HG03469 (cell line): ENCODE data around the gene AZIN2.
"Not testable (repeated sequence)": the region's sequence is repeated elsewhere in the genome, so short reads cannot be mapped to it uniquely, and the experiment has no call there.

ENCODE experiments used
- ATAC-seq: cut with Tn5 transposase; IDR thresholded peaks from one replicate; pipeline ENCODE4 v1.9.1; 2021; ENCODE audit warnings: mild to moderate bottlenecking, moderate library complexity, moderate number of reproducible peaks; ENCODE audit not compliant: unreplicated experiment

Gene AZIN2

GRCh38 chr1:33080885-33081553 lies at the start of gene AZIN2:
AZIN2 (plus strand) TSS chr1:33081153; CDS start chr1:33082250, 1,097 bp downstream.
- ATAC-seq, result peak; percentile 83

- no peak for ATAC-seq
Observed at GRCh38 chr1:33031506-33031905, 49.4 kb upstream of the AZIN2 start.

DNA sequence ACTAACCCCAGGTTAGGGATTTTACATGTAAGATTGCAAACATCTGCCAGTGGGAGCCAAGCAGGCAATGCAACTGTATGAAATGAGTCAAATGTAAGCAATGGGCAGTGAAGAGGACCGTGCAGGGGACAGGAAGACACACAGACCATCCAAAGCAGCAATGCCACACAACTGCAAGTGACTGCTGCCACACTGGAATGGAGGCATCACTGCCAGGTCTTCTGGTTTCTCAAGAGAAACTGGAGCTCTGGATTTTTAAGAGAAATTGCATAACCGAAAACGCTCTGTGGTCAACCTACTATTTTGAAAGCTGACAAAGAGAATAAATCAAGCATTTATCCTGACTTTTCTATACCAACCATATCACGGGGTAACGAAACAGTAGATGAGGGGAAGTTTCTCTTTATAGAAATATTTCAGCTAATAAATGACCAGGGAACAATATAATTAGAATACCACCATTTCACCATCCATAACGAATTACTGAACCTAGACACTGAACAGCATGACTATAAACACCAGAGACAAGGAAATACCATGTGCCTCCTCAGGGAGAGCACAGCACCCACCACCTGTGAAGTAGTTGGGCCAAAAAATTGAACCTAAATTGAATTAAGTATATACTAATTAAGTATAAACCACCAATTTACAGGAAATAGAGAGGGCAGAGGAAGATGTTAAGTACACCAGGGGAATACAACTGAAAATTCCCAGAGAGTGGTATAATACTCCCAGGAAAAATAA lies 48.7 kb upstream of the AZIN2 start:
- ATAC-seq, result no peak

DNA sequence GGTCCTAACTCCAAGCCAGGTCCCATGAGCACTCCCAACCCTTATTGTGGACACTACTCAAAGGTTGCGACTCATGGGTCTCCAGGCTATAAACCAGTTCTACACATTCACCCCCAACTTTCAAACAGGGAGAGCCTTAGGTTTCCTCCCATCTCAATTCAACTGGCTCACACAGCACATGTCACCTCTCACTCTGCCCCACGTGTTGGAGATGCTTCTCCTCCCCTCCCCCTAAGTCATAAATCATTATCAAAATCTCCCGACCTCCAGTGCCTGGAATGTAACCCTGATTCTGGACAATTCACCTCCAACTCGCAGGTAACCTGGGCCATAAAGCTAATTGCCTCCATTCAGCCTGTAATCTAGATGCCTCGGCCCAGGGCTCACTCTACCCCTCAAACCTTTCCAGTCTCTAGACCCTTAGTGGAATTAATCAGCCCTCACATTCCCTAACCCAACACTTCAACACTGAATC lies 44.9 kb upstream of the AZIN2 start:
- ATAC-seq, result no peak

- ATAC-seq, result peak; percentile 84
Observed at GRCh38 chr1:33036526-33037503, 44.1 kb upstream of the AZIN2 start, which contains the start of gene AK2. AK2 (minus strand) TSS chr1:33036883; CDS start chr1:33036828, 55 bp downstream.

DNA sequence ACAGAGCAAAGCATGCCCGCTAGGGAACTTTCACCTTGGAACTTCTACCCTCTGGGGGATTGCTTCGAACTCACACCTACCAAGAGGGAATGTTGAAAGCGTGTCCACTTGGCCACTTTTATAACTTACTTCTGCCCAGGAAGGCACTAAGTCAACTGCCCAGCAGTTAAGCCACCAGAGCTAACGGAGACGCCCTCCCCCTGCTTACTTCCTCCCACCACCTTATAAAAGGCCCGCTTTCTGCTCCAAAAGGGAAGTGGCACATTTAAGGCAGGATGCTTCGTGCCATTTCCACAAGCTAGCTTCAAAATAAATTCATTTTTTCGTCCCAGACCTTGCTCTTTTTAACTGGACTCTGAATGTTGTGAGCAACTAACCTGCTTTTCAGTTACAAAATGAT lies 41.1 kb upstream of the AZIN2 start:
- no peak for ATAC-seq

DNA sequence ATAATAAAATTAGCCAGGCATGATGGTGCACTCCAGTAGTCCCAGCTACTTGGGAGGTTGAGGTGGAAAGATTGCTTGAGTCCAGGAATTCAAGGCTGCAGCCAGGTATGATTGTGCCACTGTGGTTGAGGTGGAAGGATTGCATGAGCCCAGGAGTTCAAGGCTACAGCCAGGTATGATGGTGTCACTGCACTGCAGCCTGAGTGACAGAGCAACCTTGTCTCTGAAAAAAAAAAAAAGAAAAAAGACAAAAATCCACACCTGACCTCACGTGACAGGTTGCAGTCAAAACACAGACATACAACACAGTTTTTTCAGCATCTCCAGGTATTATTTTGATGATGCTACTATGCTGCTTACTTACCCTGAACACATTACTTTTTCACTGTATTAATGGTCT lies 39.9 kb upstream of the AZIN2 start:
- ATAC-seq, result no peak

GRCh38 chr1:33042831-33043230 lies 38.1 kb upstream of the AZIN2 start:
- no peak for ATAC-seq

DNA sequence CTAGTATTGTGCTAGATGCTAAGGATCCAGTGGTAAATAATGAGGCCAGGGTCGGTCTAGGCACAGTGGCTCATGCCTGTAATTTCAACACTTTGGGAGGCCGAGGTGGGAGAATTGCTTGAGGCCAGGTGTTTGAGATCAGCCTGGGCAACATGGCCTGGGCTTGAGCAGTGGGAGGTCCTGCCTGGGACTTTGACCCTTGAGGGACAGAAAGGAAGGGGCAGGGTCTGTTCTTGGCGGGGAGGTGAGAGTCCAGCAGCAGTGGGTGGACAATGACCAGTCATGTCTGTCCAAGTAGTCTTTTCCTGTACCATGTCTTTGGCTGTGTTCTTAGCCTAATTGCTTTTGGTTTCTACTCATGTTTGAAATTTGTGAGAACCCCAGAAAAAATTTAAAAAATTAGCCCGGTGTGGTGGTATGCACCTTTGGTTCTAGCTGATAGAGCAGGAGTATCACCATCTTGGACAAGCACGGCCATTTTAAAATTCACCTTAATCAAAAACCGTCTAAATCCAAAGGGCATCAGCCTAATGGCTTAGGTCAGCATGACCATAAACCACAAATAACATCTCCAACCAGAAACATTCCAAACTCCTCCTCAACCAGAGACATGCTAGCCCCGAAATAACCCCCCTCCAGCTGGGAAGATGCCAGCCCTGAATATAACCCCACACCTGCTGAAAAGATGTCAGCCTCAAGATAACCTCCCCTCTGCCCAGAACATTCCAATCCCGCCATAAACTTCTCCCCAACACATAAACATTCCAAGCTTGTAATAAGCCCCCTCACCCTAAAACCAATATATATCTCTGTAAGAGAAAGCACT lies 37.5 kb upstream of the AZIN2 start:
- no peak for ATAC-seq

GRCh38 chr1:33045246-33045645 lies 35.7 kb upstream of the AZIN2 start:
- no peak for ATAC-seq

DNA sequence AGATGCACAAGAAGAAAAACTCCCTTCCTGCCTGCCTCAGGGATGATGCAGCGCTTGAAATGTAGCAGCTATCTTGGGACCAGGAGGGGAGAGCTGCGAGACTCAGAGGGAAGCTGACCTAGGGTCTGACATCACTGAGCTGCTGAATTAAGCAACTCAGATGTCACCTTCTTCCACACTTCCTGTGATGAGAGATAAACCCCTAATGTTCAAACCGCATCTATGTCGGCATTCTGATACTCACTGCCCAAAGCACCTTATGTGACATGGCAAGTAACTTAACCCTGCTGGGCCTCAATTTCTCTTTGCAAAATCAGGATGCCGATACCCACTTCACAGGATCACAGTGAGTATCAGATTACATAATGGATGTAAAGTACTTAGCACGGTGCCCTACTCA lies 35.1 kb upstream of the AZIN2 start:
- ATAC-seq, result no peak

DNA sequence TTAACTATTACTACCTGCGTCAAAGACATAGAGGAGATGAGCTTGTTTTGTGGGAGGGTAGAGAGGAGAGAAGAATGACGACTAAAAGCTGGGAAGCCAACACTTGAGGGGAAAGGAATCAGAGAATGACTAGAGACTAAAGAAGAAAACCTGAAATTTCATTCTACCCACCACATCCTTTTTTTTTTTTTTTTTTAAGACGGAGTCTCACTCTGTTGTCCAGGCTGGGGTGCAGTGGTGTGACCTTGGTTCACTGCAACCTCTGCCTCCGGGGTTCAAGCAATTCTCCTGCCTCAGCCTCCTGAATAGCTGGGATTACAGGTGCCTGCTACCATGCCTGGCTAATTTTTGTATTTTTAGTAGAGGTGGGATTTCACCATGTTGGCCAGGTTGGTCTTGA lies 34.7 kb upstream of the AZIN2 start:
- ATAC-seq, result not testable (repeated sequence)

- ATAC-seq, result no peak
Observed at GRCh38 chr1:33047290-33047689, 33.7 kb upstream of the AZIN2 start.

GRCh38 chr1:33047839-33048305 lies 33.1 kb upstream of the AZIN2 start:
- ATAC-seq, result no peak

DNA sequence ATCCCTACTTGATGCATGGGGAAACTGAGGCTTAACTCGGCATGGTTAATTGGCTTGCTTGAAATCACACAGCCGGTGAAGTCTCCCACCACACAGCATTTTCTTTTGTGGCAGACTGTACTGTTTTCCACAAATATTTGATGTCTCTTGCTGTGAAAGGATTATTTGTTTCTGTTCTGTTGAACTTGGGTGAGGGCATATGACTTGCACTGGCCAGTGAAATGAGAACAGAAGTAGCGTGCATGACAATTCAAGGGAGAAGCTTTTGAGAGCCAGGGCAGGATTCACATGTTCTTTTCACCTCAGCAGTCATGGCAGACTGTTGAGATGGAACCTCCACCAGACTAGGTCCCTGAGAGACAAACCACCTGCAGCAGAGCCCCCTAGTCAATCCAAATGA lies 32.5 kb upstream of the AZIN2 start:
- ATAC-seq, result no peak

DNA sequence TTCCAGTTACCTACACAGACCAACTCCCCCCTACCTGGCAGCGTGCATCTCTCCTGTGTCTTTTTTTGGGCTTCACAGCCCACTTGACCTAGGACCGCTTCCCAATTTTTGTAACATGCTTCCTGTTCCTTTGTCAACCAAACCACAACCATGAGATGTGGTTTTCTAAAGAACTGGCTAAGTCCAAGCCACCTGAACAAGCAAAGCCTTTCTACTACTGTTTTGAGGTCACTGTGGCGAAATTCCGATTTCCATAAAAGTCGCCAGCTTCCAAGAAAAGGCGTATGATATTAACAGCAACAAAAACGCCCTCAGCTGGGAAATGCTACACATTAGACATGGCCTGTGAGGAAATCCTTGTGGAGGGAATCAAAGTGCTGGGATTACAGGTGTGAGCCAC lies 31.6 kb upstream of the AZIN2 start:
- no peak for ATAC-seq

- no peak for ATAC-seq
Observed at GRCh38 chr1:33050221-33051076, 30.5 kb upstream of the AZIN2 start.

DNA sequence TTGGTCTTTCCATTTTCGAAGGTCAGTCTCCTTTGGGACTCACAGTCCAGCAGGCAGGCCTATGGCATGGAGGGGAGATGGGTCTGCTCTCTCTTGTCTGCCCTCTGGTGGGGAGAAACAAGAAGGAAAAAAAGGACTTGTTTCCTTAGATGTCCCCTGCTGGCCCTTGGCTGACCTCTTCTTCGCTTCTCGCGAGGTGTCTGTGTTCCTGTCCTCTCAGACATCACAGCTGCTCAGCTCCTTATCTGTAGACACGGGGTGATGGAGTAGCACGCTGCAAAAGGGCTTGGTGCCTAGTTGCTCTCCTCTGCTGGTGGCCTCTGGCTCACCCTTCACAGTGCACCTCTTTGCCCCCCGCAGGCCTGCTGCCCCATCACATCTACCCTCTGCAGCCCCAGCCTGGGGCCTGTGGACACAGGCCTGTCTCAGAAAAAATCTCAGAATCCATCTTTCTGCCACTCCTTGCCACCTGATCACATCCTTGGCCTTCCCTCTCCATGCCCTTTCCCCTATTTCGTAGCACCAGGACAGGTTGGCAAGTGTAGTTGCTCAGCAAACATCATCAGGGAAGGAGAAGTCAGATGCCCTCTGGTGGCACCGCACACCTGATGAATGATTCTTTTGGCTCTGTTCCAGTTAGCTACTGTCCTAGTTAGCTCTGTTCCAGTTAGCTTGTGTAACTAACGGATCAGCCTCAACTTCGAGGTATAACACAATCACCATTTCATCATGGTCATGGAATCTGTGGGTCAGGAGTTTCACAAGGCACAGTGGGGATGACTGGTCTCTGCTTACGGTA lies 25.5 kb upstream of the AZIN2 start:
- ATAC-seq, result no peak
